OCI-LY3 (cell line): ENCODE measurements around the gene SLC13A3.

Source experiments
- H2AFZ ChIP-seq: fragments of 200-600, 300-600 bp; shearing (Covaris generic); 2 replicates; pipeline ENCODE4 v1.6.0; 2014; ENCODE audit warnings: antibody characterized with exemption, low read depth, low read length
- H3K27ac ChIP-seq: fragments of 200-600, 300-600 bp; sonication (generic); 2 replicates; pipeline ENCODE4 v1.5.1; 2014; ENCODE audit warnings: mild to moderate bottlenecking, low read length, moderate library complexity, mixed read lengths
- H3K27me3 ChIP-seq: fragments of 200-600, 300-600 bp; sonication (generic); 2 replicates; pipeline ENCODE4 v1.6.1; 2014; ENCODE audit warnings: low read depth, low read length, mixed read lengths
- H3K36me3 ChIP-seq: fragments of 200-600, 300-600 bp; sonication (generic); replicated peaks from 2 replicates; pipeline ENCODE3; 2014; ENCODE audit warnings: low read depth, low read length, mixed read lengths
- H3K4me1 ChIP-seq: fragments of 300-600, 200-600 bp; sonication (generic); 2 replicates; pipeline ENCODE4 v1.6.1; 2014; ENCODE audit warnings: low read length, mixed read lengths
- H3K4me2 ChIP-seq: fragments of 200-600, 300-600 bp; sonication (generic); 2 replicates; pipeline ENCODE4 v1.6.1; 2014; ENCODE audit warnings: low read length, mixed read lengths
- H3K4me3 ChIP-seq: fragments of 300-600, 200-600 bp; sonication (generic); 2 replicates; pipeline ENCODE4 v1.5.1; 2014; ENCODE audit warnings: antibody characterized with exemption, mild to moderate bottlenecking, low read length, moderate library complexity
- H3K79me2 ChIP-seq: fragments of 300-600, 200-600 bp; shearing (Covaris generic); 2 replicates; pipeline ENCODE4 v1.6.1; 2014; ENCODE audit warnings: mild to moderate bottlenecking, low read length, mixed read lengths
- H3K9ac ChIP-seq: fragments of 300-600, 200-600 bp; shearing (Covaris generic); 2 replicates; pipeline ENCODE4 v1.6.0; 2014; ENCODE audit warnings: mild to moderate bottlenecking, low read length, moderate library complexity
- H3K9me3 ChIP-seq: fragments of 200-600, 300-600 bp; shearing (Covaris generic); 2 replicates; pipeline ENCODE4 v1.6.1; 2014; ENCODE audit warnings: low read length, mixed read lengths; ENCODE audit not compliant: insufficient read depth
- H4K20me1 ChIP-seq: fragments of 200-600, 300-600 bp; sonication (generic); 2 replicates; pipeline ENCODE4 v1.6.1; 2016; ENCODE audit warnings: low read length, mixed read lengths; ENCODE audit not compliant: insufficient read depth
- CTCF ChIP-seq: fragments of 200-600, 300-600 bp; sonication (generic); IDR thresholded peaks from 2 replicates; pipeline ENCODE4 v1.5.1; 2014; ENCODE audit warnings: antibody characterized with exemption, low read length, low read depth
- EZH2phosphoT487 ChIP-seq: fragments of 200-600 bp; shearing (Covaris generic); IDR thresholded peaks from 2 replicates; pipeline ENCODE4 v1.6.1; 2018; ENCODE audit warnings: antibody characterized with exemption, mixed run types, low read depth

The SLC13A3 gene

GRCh38 chr20:46609043-46609442, 42.2 kb downstream of the SLC13A3 start:
- H3K9me3 ChIP-seq: no peaks in the 10 kb centered on the region
- H3K27ac ChIP-seq: no peak overlapping the region
- no peak overlapping the region for H2AFZ ChIP-seq
- H3K36me3 ChIP-seq: no peaks in the 10 kb centered on the region
- H3K4me2 ChIP-seq: no peak overlapping the region
- TF ChIP-seq CTCF: no peak
- no peak for TF ChIP-seq EZH2phosphoT487
- H3K4me3 ChIP-seq: no peak overlapping the region
- H4K20me1 ChIP-seq: no peaks in the 10 kb centered on the region
- no peaks in the 10 kb centered on the region for H3K4me1 ChIP-seq
- H3K27me3 ChIP-seq: peaks cover 18% of the 10 kb centered on the region
- H3K79me2 ChIP-seq: no peaks in the 10 kb centered on the region
- no peak overlapping the region for H3K9ac ChIP-seq

- TF ChIP-seq EZH2phosphoT487: no peak
- TF ChIP-seq CTCF: no peak
- no peak overlapping the region for H3K4me2 ChIP-seq
These were observed 43.3 kb downstream of the SLC13A3 start for GRCh38 chr20:46607849-46608497.

GRCh38 chr20:46607191-46607848, 43.9 kb downstream of the SLC13A3 start:
- Histone ChIP-seq H3K27me3 (peaks cover 17% of the 10 kb centered on the region), H2AFZ (no peak overlapping the region), H3K9me3 (no peaks in the 10 kb centered on the region; the same call in 1 of the 2 replicates), H3K9ac (no peak overlapping the region), H3K4me3 (no peak overlapping the region), H3K4me2 (no peak overlapping the region), H3K79me2 (no peaks in the 10 kb centered on the region), H3K4me1 (no peaks in the 10 kb centered on the region), H4K20me1 (no peaks in the 10 kb centered on the region), H3K27ac (no peak overlapping the region), H3K36me3 (no peaks in the 10 kb centered on the region)
- TF ChIP-seq CTCF: no peak
- TF ChIP-seq EZH2phosphoT487: no peak

More at GRCh38 chr20:46607849-46608497, 43.3 kb downstream of the SLC13A3 start:
- H3K27me3 ChIP-seq: peaks cover 16% of the 10 kb centered on the region
- no peak overlapping the region for H3K27ac ChIP-seq
- H3K79me2 ChIP-seq: no peaks in the 10 kb centered on the region
- no peaks in the 10 kb centered on the region; the same call in 1 of the 2 replicates for H3K9me3 ChIP-seq
- no peaks in the 10 kb centered on the region for H3K4me1 ChIP-seq
- H3K36me3 ChIP-seq: no peaks in the 10 kb centered on the region
- H3K9ac ChIP-seq: no peak overlapping the region
- H2AFZ ChIP-seq: no peak overlapping the region
- no peaks in the 10 kb centered on the region for H4K20me1 ChIP-seq
- no peak overlapping the region for H3K4me3 ChIP-seq

GRCh38 chr20:46606817-46607190, 44.5 kb downstream of the SLC13A3 start:
- no peak overlapping the region for H3K27ac ChIP-seq
- no peak for TF ChIP-seq CTCF
- TF ChIP-seq EZH2phosphoT487: no peak

More at GRCh38 chr20:46606817-46607190, 44.5 kb downstream of the SLC13A3 start:
- Histone ChIP-seq H2AFZ (no peak overlapping the region), H3K9ac (no peak overlapping the region), H3K36me3 (no peaks in the 10 kb centered on the region), H3K4me2 (no peak overlapping the region), H3K9me3 (no peaks in the 10 kb centered on the region; the same call in 1 of the 2 replicates), H3K27me3 (peaks cover 22% of the 10 kb centered on the region), H3K4me3 (no peak overlapping the region), H3K4me1 (no peaks in the 10 kb centered on the region), H4K20me1 (no peaks in the 10 kb centered on the region), H3K79me2 (no peaks in the 10 kb centered on the region)
